SK-N-SH treated with all-trans-retinoic acid at 6 μM for 48 hours (cell line): ENCODE data around the gene TBKBP1.

ENCODE experiments used
- ATAC-seq: fragments of 200-7000 bp; cut with Tn5 transposase; 3 replicates; pipeline ENCODE4 v1.9.1; 2020; ENCODE audit warnings: mild to moderate bottlenecking, moderate library complexity
- ARNTL ChIP-seq: fragments of 450-650 bp; formaldehyde crosslinking; IDR thresholded peaks from 2 replicates; pipeline ENCODE4 v1.5.0; 2020; ENCODE audit warnings: low read depth, mild to moderate bottlenecking, moderate library complexity, borderline replicate concordance
- BACH2 ChIP-seq: fragments of 250-450 bp; sonication (Bioruptor Pico); IDR thresholded peaks from 2 replicates; pipeline ENCODE4 v1.9.0; 2021; ENCODE audit warnings: mild to moderate bottlenecking, borderline replicate concordance
- CREB5 ChIP-seq: fragments of 250-450 bp; sonication (Bioruptor Pico); IDR thresholded peaks from 2 replicates; pipeline ENCODE4 v1.5.1; 2020; ENCODE audit warnings: low read depth, mild to moderate bottlenecking, moderate library complexity
- CSRNP3 ChIP-seq: fragments of 250-450 bp; sonication (Bioruptor Pico); IDR thresholded peaks from 2 replicates; pipeline ENCODE4 v1.5.1; 2021; ENCODE audit warnings: mild to moderate bottlenecking, moderate library complexity
- ESRRG ChIP-seq: fragments of 250-450 bp; sonication (Bioruptor Pico); IDR thresholded peaks from 2 replicates; pipeline ENCODE4 v1.6.1; 2021; ENCODE audit warnings: mild to moderate bottlenecking
- GLIS3 ChIP-seq: fragments of 250-450 bp; sonication (Bioruptor Pico); IDR thresholded peaks from 2 replicates; pipeline ENCODE4 v1.5.0; 2020; ENCODE audit warnings: mild to moderate bottlenecking, moderate library complexity
- ISL1 ChIP-seq: fragments of 250-450 bp; sonication (Bioruptor Pico); IDR thresholded peaks from 2 replicates; pipeline ENCODE4 v2.1.2; 2022; ENCODE audit warnings: mild to moderate bottlenecking, moderate library complexity
- OSR1 ChIP-seq: fragments of 250-450 bp; sonication (Bioruptor Pico); IDR thresholded peaks from 2 replicates; pipeline ENCODE4 v1.8.0; 2022; ENCODE audit warnings: moderate library complexity, mild to moderate bottlenecking, inconsistent platforms
- PPARA ChIP-seq: fragments of 250-450 bp; sonication (Bioruptor Pico); IDR thresholded peaks from 2 replicates; pipeline ENCODE4 v1.5.0; 2020; ENCODE audit warnings: mild to moderate bottlenecking, borderline replicate concordance
- RARB ChIP-seq: fragments of 250-450 bp; sonication (Bioruptor Pico); IDR thresholded peaks from 2 replicates; pipeline ENCODE4 v1.8.0; 2021; ENCODE audit warnings: mild to moderate bottlenecking, moderate library complexity
- SNAI2 ChIP-seq: fragments of 250-450 bp; sonication (Bioruptor Pico); IDR thresholded peaks from 2 replicates; pipeline ENCODE4 v1.5.0; 2020; ENCODE audit warnings: mild to moderate bottlenecking, moderate library complexity
- TCF4 ChIP-seq: fragments of 250-450 bp; sonication (Bioruptor Pico); IDR thresholded peaks from 2 replicates; pipeline ENCODE4 v1.8.0; 2021; ENCODE audit warnings: mild to moderate bottlenecking, moderate library complexity, borderline replicate concordance
- TSHZ2 ChIP-seq: fragments of 250-450 bp; sonication (Bioruptor Pico); IDR thresholded peaks from 2 replicates; pipeline ENCODE4 v1.5.0; 2020; ENCODE audit warnings: mild to moderate bottlenecking, moderate library complexity
- ZC3H10 ChIP-seq: fragments of 250-450 bp; sonication (Bioruptor Pico); IDR thresholded peaks from 2 replicates; pipeline ENCODE4 v1.5.1; 2021; ENCODE audit warnings: mild to moderate bottlenecking, moderate library complexity
- ZFP30 ChIP-seq: fragments of 450-650 bp; formaldehyde crosslinking; IDR thresholded peaks from 2 replicates; pipeline ENCODE4 v1.5.0; 2022; ENCODE audit warnings: mild to moderate bottlenecking, moderate library complexity
- ZNF70 ChIP-seq: fragments of 450-650 bp; formaldehyde crosslinking; IDR thresholded peaks from 2 replicates; pipeline ENCODE4 v1.5.0; 2020; ENCODE audit warnings: mild to moderate bottlenecking, moderate library complexity
- TF ChIP-seq, protein P1 (sequence below): fragments of 250-450 bp; sonication (Bioruptor Pico); IDR thresholded peaks from 2 replicates; pipeline ENCODE4 v1.8.0; 2020; ENCODE audit warnings: mild to moderate bottlenecking, moderate library complexity, borderline replicate concordance

TBKBP1 gene

GRCh38 chr17:47701608-47702007, 7.6 kb downstream of the TBKBP1 start:
- ATAC-seq, result no peak
- TF ChIP-seq GLIS3 (CRISPR knock-in tag) (no peak), TCF4 (CRISPR knock-in tag) (no peak), ZFP30 (no peak), CSRNP3 (CRISPR knock-in tag) (no peak), ZNF70 (CRISPR knock-in tag) (no peak), ZC3H10 (CRISPR knock-in tag) (no peak), BACH2 (CRISPR knock-in tag) (no peak), TSHZ2 (CRISPR knock-in tag) (no peak), ARNTL (no peak), ESRRG (CRISPR knock-in tag) (no peak), ISL1 (CRISPR knock-in tag) (no peak), SNAI2 (no peak), CREB5 (CRISPR knock-in tag) (no peak)
- TF ChIP-seq, protein P1, sequence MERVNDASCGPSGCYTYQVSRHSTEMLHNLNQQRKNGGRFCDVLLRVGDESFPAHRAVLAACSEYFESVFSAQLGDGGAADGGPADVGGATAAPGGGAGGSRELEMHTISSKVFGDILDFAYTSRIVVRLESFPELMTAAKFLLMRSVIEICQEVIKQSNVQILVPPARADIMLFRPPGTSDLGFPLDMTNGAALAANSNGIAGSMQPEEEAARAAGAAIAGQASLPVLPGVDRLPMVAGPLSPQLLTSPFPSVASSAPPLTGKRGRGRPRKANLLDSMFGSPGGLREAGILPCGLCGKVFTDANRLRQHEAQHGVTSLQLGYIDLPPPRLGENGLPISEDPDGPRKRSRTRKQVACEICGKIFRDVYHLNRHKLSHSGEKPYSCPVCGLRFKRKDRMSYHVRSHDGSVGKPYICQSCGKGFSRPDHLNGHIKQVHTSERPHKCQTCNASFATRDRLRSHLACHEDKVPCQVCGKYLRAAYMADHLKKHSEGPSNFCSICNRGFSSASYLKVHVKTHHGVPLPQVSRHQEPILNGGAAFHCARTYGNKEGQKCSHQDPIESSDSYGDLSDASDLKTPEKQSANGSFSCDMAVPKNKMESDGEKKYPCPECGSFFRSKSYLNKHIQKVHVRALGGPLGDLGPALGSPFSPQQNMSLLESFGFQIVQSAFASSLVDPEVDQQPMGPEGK, result no peak

GRCh38 chr17:47702391-47702995, 8.5 kb downstream of the TBKBP1 start:
- ATAC-seq, result no peak
- TF ChIP-seq RARB (CRISPR knock-in tag) (no peak), SNAI2 (no peak), ZFP30 (no peak), ZNF70 (CRISPR knock-in tag) (no peak), CSRNP3 (CRISPR knock-in tag) (no peak)
- TF ChIP-seq, all 23 proteins: peak for 0

GRCh38 chr17:47703191-47703591, 9.2 kb downstream of the TBKBP1 start:
- no peak for ATAC-seq
- no peak for TF ChIP-seq ESRRG (CRISPR knock-in tag)
- no peak for TF ChIP-seq TCF4 (CRISPR knock-in tag)
- TF ChIP-seq OSR1 (CRISPR knock-in tag), result no peak
- TF ChIP-seq, protein P1, result no peak
- TF ChIP-seq GLIS3 (CRISPR knock-in tag), result no peak
- TF ChIP-seq, all 23 proteins: peak for 0

DNA sequence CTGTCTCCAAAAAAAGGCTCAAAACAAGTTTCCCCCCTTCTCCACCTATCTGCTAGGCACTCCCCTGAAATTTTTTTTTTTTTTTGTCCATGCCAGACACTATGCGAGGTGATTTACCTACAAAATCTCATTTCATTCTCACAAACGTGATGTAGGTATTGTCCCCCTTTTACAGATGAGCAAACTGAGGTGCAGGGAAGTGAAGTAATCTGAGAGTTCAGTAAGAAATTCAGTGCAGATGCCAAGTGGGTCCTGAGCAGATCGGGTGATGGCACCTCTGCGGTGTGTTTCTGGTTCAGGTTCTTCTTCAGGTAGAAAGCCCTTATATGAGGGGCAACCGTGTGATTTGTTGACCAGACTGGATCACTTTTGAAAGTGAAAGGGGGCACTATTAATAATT, 9.7 kb downstream of the TBKBP1 start:
- no peak for ATAC-seq
- TF ChIP-seq PPARA (CRISPR knock-in tag), result no peak
- TF ChIP-seq OSR1 (CRISPR knock-in tag), result no peak
- TF ChIP-seq ZC3H10 (CRISPR knock-in tag), result no peak
- TF ChIP-seq ZFP30, result no peak
- TF ChIP-seq TCF4 (CRISPR knock-in tag), result no peak
- no peak for TF ChIP-seq GLIS3 (CRISPR knock-in tag)
